Epithelial cell of esophagus (primary cell): ENCODE results near the gene SPIN4.
A peak's percentile ranks its signal among the peaks of the same experiment; 100 is the strongest.
"Not testable (repeated sequence)": the region's sequence is repeated elsewhere in the genome, so short reads cannot be mapped to it uniquely, and the experiment has no call there.

Experiments
- DNase-seq: peaks from one replicate; pipeline ENCODE4 v3.0.0; 2010; ENCODE audit warnings: low read depth
- H3K4me3 ChIP-seq: 2 replicates; pipeline ENCODE4 v1.5.1; 2011; ENCODE audit warnings: mild to moderate bottlenecking, low read length, control low read depth
- TF ChIP-seq, protein P1 (sequence below): IDR thresholded peaks from 2 replicates; pipeline ENCODE4 v1.5.1; 2011; ENCODE audit warnings: low read depth, mild to moderate bottlenecking, low read length, control low read depth, inconsistent platforms; ENCODE audit not compliant: insufficient read depth; ENCODE audit errors: missing control alignments

SPIN4 gene

DNA sequence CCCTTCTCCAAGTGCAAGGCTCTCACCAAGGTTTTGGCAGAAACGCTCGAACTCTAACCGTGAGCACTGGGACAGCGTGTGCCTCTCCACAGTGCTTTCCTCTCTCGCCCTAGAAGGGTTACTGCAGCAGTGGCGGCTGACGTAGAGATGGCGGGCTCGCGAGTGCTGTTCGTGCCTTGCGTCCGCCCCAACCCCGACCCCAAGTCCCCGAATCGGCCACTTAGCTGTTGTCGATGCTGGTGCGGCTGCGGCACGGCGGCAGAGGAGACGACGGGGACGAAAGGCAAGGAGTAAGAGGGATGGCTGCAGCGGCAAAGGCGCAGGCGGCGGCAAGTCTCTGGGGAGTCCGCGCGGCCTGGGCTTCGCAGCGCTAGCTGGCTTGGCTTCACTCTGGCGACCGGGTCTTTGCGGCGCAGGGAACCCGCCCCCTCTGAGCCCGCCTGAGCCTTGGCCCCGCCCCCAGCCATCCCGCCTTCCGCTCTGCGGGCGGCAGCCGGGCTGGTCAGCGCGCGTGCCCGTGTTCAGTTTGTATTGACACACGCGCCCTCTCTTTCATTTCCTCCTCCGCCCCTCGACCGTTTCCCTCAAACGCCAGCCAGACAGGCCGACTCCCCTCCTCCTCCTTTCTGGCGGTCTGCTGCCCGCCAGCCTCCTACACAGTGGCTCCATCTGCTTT, at the start of gene SPIN4:
TSS of gene SPIN4 (minus strand) at position 392 of the 676 bp plus-strand sequence. CDS start 513 bp downstream, outside the sequence.
- peak within 1 kb of the TSS; percentile 61 for H3K4me3 ChIP-seq
- TF ChIP-seq, protein P1, sequence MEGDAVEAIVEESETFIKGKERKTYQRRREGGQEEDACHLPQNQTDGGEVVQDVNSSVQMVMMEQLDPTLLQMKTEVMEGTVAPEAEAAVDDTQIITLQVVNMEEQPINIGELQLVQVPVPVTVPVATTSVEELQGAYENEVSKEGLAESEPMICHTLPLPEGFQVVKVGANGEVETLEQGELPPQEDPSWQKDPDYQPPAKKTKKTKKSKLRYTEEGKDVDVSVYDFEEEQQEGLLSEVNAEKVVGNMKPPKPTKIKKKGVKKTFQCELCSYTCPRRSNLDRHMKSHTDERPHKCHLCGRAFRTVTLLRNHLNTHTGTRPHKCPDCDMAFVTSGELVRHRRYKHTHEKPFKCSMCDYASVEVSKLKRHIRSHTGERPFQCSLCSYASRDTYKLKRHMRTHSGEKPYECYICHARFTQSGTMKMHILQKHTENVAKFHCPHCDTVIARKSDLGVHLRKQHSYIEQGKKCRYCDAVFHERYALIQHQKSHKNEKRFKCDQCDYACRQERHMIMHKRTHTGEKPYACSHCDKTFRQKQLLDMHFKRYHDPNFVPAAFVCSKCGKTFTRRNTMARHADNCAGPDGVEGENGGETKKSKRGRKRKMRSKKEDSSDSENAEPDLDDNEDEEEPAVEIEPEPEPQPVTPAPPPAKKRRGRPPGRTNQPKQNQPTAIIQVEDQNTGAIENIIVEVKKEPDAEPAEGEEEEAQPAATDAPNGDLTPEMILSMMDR = no peak
- DNase-seq = peak; percentile 71

DNA sequence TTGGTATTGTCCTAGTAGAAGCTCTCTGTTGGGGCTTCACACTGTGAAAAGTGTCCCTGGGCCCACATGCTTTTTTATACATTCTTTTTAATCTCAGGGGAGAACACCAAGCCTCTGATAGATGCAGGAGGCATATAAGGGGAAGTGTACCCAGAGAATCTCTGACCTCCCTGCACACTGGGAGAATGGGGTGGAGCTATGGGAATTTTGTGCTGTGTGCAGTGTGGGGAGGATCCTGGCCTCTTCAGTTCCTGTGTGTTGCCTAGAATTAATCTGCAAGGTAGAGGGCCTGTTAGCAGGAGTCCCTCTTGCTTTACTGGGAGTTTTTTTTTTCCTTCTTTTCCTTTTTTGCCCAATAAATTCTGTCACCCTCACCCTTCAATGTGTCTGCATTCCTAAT, 49.2 kb upstream of the SPIN4 start:
- H3K4me3 ChIP-seq = no peak overlapping the region
- no peak for DNase-seq
- TF ChIP-seq, protein P1 = no peak

DNA sequence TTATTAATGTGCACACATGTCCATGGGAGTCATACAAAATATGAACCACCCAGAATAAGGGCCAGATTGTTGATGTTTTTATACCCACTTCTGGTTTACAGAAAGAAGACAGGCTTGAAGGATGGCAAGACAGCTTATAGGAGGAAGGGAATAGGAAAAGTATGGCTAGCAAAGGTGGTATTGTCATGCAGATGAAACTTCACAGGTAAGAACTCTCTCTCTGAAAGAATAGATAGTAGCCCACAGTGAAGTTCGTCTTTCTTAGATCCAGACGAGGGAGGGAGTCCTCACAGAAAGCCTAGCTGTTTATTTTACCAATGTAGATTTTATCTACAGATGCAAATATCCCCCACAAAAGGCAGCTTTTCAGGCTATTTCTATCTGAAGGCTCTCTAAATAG, 43.7 kb upstream of the SPIN4 start:
- no peak overlapping the region for H3K4me3 ChIP-seq
- TF ChIP-seq, protein P1 = no peak

DNA sequence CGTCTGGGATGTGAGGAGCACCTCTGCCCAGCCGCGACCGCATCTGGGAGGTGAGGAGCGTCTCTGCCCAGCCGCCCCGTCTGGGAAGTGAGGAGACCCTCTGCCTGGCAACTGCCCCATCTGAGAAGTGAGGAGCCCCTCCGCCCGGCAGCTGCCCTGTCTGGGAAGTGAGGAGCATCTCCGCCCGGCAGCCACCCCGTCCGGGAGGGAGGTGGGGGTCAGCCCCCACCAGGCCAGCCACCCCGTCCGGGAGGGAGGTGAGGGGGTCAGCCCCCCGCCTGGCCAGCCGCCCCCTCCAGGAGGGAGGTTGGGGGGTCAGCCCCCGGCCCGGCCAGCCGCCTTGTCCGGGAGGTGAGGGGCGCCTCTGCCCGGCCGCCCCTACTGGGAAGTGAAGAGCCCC, 42.0 kb upstream of the SPIN4 start:
- not testable (repeated sequence) for H3K4me3 ChIP-seq, DNase-seq

More for the DNA sequence above, 43.7 kb upstream of the SPIN4 start:
- DNase-seq = no peak

DNA sequence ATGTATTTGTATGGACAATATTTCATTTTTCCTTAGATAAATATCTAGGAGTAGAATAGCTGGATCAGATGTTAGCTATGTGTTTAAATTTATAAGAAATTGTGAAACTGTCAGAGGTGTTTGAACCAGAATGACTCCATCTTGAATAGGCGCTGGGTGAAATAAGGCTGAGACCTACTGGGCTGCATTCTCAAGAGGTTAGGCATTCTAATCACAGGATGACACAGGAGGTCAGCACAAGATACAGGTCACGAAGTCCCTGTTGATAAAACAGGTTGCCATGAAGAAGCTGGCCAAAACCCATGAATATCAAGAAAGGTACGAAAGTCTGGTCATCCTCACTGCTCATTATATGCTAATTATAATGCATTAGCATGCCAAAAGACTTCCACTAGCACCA, 36.3 kb upstream of the SPIN4 start:
- no peak for DNase-seq
- H3K4me3 ChIP-seq = no peak overlapping the region
- TF ChIP-seq, protein P1 = no peak

DNA sequence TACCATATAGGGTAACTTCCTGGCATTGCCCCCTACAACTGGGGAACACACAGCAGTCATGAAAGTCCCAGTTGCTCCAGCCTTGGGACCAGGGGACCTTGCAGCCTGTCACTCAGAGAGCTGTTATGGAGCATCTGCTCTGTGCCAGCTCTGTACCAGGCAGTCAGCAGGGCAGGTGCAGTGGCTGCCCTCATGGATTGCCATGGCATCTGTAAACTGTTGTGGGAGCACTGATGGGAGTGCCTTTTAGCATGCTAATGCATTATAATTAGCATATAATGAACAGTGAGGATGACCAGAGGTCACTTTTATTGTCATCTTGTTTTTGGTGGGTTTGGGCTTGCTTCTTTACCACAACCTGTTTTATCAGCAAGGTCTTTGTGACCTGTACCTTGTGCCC, 33.1 kb upstream of the SPIN4 start:
- not testable (repeated sequence) for H3K4me3 ChIP-seq, DNase-seq

DNA sequence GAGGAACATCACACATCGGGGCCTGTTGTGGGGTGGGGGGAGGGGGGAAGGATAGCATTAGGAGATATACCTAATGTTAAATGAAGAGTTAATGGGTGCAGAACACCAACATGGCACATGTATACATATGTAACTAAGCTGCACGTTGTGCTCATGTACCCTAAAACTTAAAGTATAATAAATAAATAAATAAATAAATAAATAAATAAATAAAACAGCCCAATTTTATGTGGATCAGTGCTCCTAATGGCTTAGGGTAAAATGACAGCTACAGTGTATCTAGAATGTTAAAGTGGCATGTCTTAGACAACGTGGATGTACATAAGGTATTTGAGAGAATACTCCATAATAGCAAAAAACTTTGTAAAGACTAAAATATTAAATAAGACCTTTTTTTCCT, 21.9 kb upstream of the SPIN4 start:
- H3K4me3 ChIP-seq, DNase-seq: not testable (repeated sequence)

DNA sequence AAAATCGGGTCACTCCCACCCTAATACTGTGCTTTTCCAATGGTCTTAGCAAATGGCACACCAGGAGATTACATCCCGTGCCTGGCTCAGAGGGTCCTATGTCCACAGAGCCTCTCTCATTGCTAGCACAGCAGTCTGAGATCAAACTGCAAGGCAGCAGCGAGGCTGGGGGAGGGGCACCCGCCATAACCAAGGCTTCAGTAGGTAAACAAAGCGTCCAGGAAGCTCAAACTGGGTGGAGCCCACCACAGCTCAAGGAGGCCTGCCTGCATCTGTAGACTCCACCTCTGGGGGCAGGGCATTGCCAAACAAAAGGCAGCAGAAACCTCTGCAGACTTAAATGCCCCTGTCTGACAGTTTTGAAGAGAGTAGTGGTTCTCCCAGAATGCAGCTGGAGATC, 16.6 kb upstream of the SPIN4 start:
- not testable (repeated sequence) for DNase-seq, H3K4me3 ChIP-seq

DNA sequence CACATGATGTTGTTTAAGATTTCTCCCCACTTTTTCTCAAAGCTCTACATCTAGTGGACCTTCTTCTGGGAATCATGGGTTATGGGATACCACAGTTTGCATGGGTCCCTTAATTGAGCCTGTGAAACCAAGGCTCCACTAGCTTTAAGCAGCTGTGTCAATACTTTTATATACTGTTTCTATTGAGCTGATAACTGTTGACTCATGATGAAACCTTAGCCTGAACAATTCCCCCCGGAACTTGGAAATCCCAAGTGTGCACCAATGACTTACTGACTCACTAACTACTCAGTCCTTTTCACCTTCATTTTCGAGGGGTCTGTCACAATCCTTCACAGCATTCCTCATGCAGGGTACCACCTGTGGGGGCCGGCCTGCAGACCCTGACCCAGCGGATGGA, 12.7 kb upstream of the SPIN4 start:
- H3K4me3 ChIP-seq = no peak overlapping the region
- TF ChIP-seq, protein P1 = no peak
- no peak for DNase-seq
